ENCODE measurements around the gene GRN.
A peak's percentile ranks its signal among the peaks of the same experiment; 100 is the strongest.
"Not testable (repeated sequence)": the region's sequence is repeated elsewhere in the genome, so short reads cannot be mapped to it uniquely, and the experiment has no call there.

Gene GRN

DNA sequence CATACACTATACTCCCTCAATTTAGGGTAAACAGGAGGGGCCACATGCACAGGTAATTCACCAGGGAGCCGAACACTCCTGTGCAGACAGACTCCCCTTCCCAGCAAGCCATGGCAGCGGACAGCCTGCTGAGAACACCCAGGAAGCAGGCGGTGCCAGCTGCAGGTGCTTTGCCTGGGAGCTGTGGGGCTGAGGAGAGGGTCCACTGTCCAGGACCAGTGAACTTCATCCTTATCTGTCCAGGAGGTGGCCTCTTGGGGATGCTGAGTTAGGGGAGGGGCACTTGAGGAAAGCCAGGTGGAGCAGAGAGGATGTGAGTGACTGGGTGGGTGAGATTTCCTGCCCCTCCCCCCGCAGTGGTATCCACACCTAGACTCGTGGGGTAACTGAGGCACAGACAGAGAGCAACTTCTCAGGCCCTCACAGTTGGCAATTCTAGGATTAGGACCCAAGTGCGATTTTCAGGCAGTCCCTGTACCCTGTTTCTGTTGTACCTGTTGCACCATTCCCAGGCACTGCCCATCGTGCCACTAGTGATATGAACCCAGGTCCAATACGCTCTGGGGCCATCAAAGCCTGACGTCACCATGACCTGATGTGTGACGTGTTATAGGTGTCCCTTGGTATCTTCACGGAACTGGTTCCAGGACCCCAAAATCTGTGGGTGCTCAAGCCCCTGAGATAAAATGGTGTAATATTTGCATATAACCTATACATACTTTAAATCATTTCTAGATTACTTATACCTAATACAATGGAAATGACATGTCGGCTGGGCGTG, 1.2 kb downstream of the GRN start:
- no peak overlapping the region for H3K27ac ChIP-seq (ENCODE audit: insufficient read depth, low read depth, low read length, poor library complexity, severe bottlenecking)
- peak overlapping the region; percentile 61 for H3K4me3 ChIP-seq (ENCODE audit: insufficient read depth, low read depth, low read length)
- 84 to 86% methylated on average over 13 of the region's 13 CpGs for WGBS, 2 experiments
- no peaks in the 10 kb centered on the region for H3K36me3 ChIP-seq (ENCODE audit: control insufficient read depth, insufficient read depth, low read length)
- H3K27me3 ChIP-seq (ENCODE audit: control insufficient read depth, insufficient read depth, low read length, poor library complexity, severe bottlenecking) = no peaks in the 10 kb centered on the region
- H3K4me1 ChIP-seq (ENCODE audit: control insufficient read depth, insufficient read depth, low read length) = peaks cover 6% of the 10 kb centered on the region
- no peaks in the 10 kb centered on the region for H3K9me3 ChIP-seq (ENCODE audit: control insufficient read depth, low read length)

DNA sequence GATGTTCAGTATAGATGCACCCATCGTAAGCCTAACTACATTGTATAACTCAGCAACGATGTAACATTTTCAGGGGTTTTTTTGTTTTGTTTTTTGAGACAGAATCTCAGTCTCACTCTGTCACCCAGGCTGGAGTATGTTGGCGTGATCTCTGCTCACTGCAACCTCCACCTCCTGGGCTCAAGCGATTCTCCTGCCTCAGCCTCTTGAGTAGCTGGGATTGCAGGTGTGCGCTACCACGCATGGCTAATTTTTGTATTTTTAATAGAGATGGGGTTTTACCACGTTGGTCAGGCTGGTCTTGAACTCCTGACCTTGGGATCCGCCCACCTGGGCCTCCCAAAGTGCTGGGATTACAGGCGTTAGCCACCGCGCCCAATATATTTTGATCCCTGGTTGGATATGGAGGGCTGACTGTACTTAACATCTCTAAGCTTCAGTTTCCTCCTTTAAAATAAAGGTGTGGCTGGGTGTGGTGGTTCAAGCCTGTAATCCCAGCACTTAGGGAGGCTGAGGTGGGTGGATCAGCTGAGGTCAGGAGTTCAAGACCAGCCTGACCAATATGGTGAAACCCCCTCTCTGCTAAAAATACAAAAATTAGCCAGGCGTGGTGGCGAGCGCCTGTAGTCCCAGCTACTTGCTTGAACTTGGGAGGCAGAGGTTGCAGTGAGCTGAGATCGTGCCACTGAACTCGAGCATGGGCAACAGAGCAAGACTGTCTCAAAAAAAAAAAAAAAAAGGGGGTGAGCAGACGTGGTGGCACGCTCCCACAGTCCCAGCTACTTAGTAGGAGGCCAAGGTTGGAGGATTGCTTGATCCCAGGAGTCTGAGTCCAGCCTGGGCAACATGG, 2.3 kb downstream of the GRN start:
- not testable (repeated sequence) for H3K4me1 ChIP-seq (ENCODE audit: control insufficient read depth, insufficient read depth, low read length); H3K36me3 ChIP-seq (ENCODE audit: control insufficient read depth, insufficient read depth, low read length); H3K4me3 ChIP-seq (ENCODE audit: insufficient read depth, low read depth, low read length); H3K27ac ChIP-seq (ENCODE audit: insufficient read depth, low read depth, low read length, poor library complexity, severe bottlenecking); H3K27me3 ChIP-seq (ENCODE audit: control insufficient read depth, insufficient read depth, low read length, poor library complexity, severe bottlenecking); H3K9me3 ChIP-seq (ENCODE audit: control insufficient read depth, low read length)
- WGBS, 2 experiments = 89 to 93% methylated on average over 17 to 18 of the region's 18 CpGs

DNA sequence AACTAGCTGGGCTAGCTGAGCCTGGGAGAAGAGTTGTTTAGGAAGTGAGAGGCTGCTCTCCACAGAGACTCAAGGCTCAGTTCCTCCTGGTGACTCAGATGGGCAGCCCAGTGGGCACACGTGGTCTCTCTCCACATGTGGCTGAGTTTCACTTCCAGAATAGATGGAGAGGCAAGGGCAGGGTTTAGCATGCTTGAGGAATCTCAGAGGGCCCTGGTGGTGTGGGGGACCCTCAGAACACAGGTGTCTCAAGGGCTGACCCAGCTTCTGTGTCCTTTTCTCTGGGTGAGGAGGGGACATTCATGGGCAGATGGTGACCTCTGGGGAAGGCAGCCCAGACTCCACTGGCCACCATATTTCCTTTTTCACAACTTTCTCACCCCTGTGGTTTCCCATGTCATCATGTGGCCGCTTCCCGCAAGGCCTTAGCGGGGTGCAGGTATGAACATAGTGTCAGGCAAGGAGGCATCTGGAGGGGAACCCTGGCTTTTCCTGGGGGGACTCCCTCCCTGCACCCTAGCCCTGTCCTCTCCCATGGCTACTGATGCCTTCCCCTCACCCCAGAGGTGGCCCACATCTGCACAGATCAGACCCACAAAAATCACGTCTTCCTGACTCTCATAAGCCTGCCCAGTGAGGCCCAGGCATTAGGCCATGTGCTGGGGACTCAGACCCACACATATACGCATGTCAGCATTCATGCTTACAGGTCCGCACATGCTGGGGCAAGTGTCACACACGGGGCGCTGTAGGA, 3.3 kb downstream of the GRN start:
- Histone ChIP-seq H3K4me3 (ENCODE audit: insufficient read depth, low read depth, low read length) (no peak overlapping the region), H3K36me3 (ENCODE audit: control insufficient read depth, insufficient read depth, low read length) (no peaks in the 10 kb centered on the region), H3K9me3 (ENCODE audit: control insufficient read depth, low read length) (no peaks in the 10 kb centered on the region), H3K4me1 (ENCODE audit: control insufficient read depth, insufficient read depth, low read length) (peaks cover 6% of the 10 kb centered on the region), H3K27ac (ENCODE audit: insufficient read depth, low read depth, low read length, poor library complexity, severe bottlenecking) (no peak overlapping the region), H3K27me3 (ENCODE audit: control insufficient read depth, insufficient read depth, low read length, poor library complexity, severe bottlenecking) (peaks cover 4% of the 10 kb centered on the region)
- 92% methylated on average over 9 of the region's 9 CpGs for WGBS, 2 experiments

DNA sequence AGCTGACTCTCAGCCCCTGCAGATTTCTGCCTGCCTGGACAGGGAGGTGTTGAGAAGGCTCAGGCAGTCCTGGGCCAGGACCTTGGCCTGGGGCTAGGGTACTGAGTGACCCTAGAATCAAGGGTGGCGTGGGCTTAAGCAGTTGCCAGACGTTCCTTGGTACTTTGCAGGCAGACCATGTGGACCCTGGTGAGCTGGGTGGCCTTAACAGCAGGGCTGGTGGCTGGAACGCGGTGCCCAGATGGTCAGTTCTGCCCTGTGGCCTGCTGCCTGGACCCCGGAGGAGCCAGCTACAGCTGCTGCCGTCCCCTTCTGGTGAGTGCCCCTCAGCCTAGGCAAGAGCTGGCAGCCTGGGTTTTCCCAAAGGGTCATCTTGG, 3.9 kb downstream of the GRN start:
- Histone ChIP-seq H3K4me1 (ENCODE audit: control insufficient read depth, insufficient read depth, low read length) (peaks cover 6% of the 10 kb centered on the region), H3K27ac (ENCODE audit: insufficient read depth, low read depth, low read length, poor library complexity, severe bottlenecking) (no peak overlapping the region), H3K9me3 (ENCODE audit: control insufficient read depth, low read length) (no peaks in the 10 kb centered on the region), H3K27me3 (ENCODE audit: control insufficient read depth, insufficient read depth, low read length, poor library complexity, severe bottlenecking) (peaks cover 8% of the 10 kb centered on the region), H3K36me3 (ENCODE audit: control insufficient read depth, insufficient read depth, low read length) (no peaks in the 10 kb centered on the region), H3K4me3 (ENCODE audit: insufficient read depth, low read depth, low read length) (no peak overlapping the region)
- 95 to 96% methylated on average over 6 of the region's 6 CpGs for WGBS, 2 experiments

DNA sequence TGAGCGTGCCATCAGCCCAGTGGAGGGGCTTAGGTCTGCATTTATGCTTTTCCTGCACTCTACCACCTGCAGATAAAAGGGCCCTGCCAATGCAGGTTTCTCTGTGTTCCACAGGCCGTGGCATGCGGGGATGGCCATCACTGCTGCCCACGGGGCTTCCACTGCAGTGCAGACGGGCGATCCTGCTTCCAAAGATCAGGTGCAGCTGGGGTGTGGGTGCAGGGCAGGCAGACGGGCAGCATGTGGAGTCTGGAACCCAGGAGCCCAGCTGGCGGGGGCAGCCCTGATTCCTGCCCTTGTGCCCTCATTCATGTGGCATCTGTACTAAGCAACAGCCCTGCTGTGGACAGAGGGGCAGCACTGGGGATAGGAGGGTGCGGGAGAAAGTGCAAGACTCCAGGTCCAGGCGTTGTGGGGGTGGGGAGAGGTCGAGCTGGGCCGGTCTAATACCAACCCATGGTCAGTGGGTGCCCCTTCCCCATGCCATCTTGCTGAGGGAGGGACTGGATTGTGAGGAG, 4.5 kb downstream of the GRN start:
- 92 to 94% methylated on average over 12 of the region's 12 CpGs for WGBS, 2 experiments
- Histone ChIP-seq H3K9me3 (ENCODE audit: control insufficient read depth, low read length) (no peaks in the 10 kb centered on the region), H3K27ac (ENCODE audit: insufficient read depth, low read depth, low read length, poor library complexity, severe bottlenecking) (no peak overlapping the region), H3K27me3 (ENCODE audit: control insufficient read depth, insufficient read depth, low read length, poor library complexity, severe bottlenecking) (peaks cover 8% of the 10 kb centered on the region), H3K4me3 (ENCODE audit: insufficient read depth, low read depth, low read length) (no peak overlapping the region), H3K36me3 (ENCODE audit: control insufficient read depth, insufficient read depth, low read length) (no peaks in the 10 kb centered on the region), H3K4me1 (ENCODE audit: control insufficient read depth, insufficient read depth, low read length) (peaks cover 6% of the 10 kb centered on the region)

DNA sequence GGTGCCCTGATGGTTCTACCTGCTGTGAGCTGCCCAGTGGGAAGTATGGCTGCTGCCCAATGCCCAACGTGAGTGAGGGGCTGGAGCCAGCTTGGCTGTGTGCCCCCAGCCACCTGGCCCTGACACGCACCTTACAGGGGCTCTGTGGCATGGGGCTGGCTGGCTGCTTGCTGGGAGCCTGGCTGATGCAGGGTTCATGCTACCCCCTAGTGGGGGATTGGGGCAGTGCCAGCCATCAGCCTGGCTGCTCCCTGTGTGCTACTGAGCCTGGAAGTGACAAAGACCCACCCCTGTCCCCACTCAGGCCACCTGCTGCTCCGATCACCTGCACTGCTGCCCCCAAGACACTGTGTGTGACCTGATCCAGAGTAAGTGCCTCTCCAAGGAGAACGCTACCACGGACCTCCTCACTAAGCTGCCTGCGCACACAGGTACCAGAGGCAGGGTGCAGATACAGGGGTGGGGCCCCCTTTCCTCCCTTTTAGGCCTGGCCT, 5.7 kb downstream of the GRN start:
- peaks cover 8% of the 10 kb centered on the region for H3K27me3 ChIP-seq (ENCODE audit: control insufficient read depth, insufficient read depth, low read length, poor library complexity, severe bottlenecking)
- no peak overlapping the region for H3K27ac ChIP-seq (ENCODE audit: insufficient read depth, low read depth, low read length, poor library complexity, severe bottlenecking)
- 80 to 85% methylated on average over 6 of the region's 6 CpGs for WGBS, 2 experiments
- peaks cover 5% of the 10 kb centered on the region for H3K4me1 ChIP-seq (ENCODE audit: control insufficient read depth, insufficient read depth, low read length)
- no peak overlapping the region for H3K4me3 ChIP-seq (ENCODE audit: insufficient read depth, low read depth, low read length)
- peaks cover 6% of the 10 kb centered on the region for H3K36me3 ChIP-seq (ENCODE audit: control insufficient read depth, insufficient read depth, low read length)
- H3K9me3 ChIP-seq (ENCODE audit: control insufficient read depth, low read length) = no peaks in the 10 kb centered on the region

DNA sequence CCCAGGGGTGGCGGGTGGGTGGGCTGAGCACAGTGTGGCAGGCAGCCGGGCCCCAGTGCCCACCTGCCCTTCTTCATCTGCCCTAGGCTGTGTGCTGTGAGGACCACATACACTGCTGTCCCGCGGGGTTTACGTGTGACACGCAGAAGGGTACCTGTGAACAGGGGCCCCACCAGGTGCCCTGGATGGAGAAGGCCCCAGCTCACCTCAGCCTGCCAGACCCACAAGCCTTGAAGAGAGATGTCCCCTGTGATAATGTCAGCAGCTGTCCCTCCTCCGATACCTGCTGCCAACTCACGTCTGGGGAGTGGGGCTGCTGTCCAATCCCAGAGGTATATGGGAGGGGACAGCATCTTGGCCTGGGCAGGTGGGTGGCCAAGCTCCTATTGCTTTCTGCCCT, 6.4 kb downstream of the GRN start:
- 93 to 96% methylated on average over 8 of the region's 8 CpGs for WGBS, 2 experiments
- Histone ChIP-seq H3K27me3 (ENCODE audit: control insufficient read depth, insufficient read depth, low read length, poor library complexity, severe bottlenecking) (peaks cover 8% of the 10 kb centered on the region), H3K36me3 (ENCODE audit: control insufficient read depth, insufficient read depth, low read length) (peaks cover 6% of the 10 kb centered on the region), H3K4me3 (ENCODE audit: insufficient read depth, low read depth, low read length) (no peak overlapping the region), H3K9me3 (ENCODE audit: control insufficient read depth, low read length) (no peaks in the 10 kb centered on the region), H3K4me1 (ENCODE audit: control insufficient read depth, insufficient read depth, low read length) (no peaks in the 10 kb centered on the region), H3K27ac (ENCODE audit: insufficient read depth, low read depth, low read length, poor library complexity, severe bottlenecking) (no peak overlapping the region)

DNA sequence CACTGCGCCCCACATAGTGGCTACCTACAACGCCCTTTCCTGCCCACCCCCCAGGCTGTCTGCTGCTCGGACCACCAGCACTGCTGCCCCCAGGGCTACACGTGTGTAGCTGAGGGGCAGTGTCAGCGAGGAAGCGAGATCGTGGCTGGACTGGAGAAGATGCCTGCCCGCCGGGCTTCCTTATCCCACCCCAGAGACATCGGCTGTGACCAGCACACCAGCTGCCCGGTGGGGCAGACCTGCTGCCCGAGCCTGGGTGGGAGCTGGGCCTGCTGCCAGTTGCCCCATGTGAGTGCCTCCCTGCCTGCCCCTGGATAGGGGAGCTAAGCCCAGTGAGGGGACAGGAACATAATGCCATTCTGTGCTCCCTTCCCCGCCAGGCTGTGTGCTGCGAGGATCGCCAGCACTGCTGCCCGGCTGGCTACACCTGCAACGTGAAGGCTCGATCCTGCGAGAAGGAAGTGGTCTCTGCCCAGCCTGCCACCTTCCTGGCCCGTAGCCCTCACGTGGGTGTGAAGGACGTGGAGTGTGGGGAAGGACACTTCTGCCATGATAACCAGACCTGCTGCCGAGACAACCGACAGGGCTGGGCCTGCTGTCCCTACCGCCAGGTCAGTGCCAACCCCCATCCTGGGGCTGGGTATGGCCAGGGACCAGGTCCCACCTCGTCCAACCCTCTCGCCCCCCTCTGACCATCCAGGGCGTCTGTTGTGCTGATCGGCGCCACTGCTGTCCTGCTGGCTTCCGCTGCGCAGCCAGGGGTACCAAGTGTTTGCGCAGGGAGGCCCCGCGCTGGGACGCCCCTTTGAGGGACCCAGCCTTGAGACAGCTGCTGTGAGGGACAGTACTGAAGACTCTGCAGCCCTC, 7.1 kb downstream of the GRN start:
- Histone ChIP-seq H3K4me1 (ENCODE audit: control insufficient read depth, insufficient read depth, low read length) (no peaks in the 10 kb centered on the region), H3K9me3 (ENCODE audit: control insufficient read depth, low read length) (no peaks in the 10 kb centered on the region), H3K27me3 (ENCODE audit: control insufficient read depth, insufficient read depth, low read length, poor library complexity, severe bottlenecking) (peaks cover 8% of the 10 kb centered on the region), H3K27ac (ENCODE audit: insufficient read depth, low read depth, low read length, poor library complexity, severe bottlenecking) (no peak overlapping the region), H3K4me3 (ENCODE audit: insufficient read depth, low read depth, low read length) (no peak overlapping the region), H3K36me3 (ENCODE audit: control insufficient read depth, insufficient read depth, low read length) (peaks cover 6% of the 10 kb centered on the region)
- WGBS, 2 experiments = 95 to 96% methylated on average over 36 of the region's 36 CpGs

DNA sequence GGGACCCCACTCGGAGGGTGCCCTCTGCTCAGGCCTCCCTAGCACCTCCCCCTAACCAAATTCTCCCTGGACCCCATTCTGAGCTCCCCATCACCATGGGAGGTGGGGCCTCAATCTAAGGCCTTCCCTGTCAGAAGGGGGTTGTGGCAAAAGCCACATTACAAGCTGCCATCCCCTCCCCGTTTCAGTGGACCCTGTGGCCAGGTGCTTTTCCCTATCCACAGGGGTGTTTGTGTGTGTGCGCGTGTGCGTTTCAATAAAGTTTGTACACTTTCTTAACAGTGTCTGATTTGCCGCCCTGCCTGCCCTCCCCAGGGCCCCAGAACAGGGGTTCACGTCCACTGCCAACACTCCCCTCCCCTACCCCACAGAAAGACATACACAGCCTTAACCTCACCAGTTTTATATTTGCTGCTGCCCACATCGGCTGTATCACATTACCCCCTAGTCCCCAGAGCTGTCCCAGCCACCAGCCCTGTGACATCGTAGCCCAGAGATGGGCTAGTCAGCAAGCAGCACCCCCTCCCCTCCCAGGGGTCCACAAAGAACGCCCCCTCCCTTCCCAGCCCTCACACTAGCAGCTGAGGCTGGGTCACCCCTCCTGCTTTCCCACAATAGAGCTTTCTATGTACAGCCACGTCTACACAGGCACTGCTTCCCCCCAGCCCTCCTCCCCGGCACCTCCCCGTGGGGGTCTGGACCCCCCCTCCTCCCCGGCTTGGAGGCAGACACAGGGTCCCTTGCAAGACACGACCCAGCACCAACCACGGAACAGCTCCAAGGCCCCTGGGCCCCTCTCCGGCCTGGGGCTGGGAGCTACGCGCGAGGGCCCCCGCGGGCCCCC, 7.9 kb downstream of the GRN start:
- 59 to 60% methylated on average over 22 of the region's 22 CpGs for WGBS, 2 experiments
- Histone ChIP-seq H3K36me3 (ENCODE audit: control insufficient read depth, insufficient read depth, low read length) (peaks cover 6% of the 10 kb centered on the region), H3K4me1 (ENCODE audit: control insufficient read depth, insufficient read depth, low read length) (no peaks in the 10 kb centered on the region), H3K9me3 (ENCODE audit: control insufficient read depth, low read length) (no peaks in the 10 kb centered on the region), H3K27ac (ENCODE audit: insufficient read depth, low read depth, low read length, poor library complexity, severe bottlenecking) (no peak overlapping the region), H3K27me3 (ENCODE audit: control insufficient read depth, insufficient read depth, low read length, poor library complexity, severe bottlenecking) (peaks cover 8% of the 10 kb centered on the region), H3K4me3 (ENCODE audit: insufficient read depth, low read depth, low read length) (no peak overlapping the region)
